Measurements from ENCODE around the gene AOC2.

The AOC2 gene

GRCh38 chr17:42804918-42805367 lies 39.4 kb upstream of the AOC2 start:
- H3K9me3 ChIP-seq, result no peaks in the 10 kb centered on the region
- H3K27ac ChIP-seq, result no peak overlapping the region
- H3K36me3 ChIP-seq, result peaks cover 21% of the 10 kb centered on the region

DNA sequence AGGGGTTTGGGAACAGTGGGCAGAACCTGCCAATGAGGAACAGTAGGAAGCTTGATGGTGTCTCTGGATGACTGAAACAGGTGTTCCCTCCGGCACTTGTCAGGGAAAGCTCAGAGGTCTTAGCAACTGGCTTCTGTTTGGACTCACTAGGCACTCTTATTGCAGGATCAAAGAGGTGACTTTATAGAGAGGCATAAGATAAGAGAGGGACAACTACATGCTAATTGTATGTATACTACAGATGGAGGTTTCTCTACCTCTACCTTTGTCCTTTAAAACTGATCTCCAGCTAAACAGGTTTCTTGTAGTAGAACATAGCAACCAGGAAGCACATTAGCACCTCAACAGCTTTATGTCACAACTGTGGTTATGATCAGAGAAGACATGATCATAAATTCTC lies 38.1 kb upstream of the AOC2 start:
- H3K27me3 ChIP-seq, result no peaks in the 10 kb centered on the region
- H3K27ac ChIP-seq, result no peak overlapping the region
- H3K4me2 ChIP-seq, result no peak overlapping the region
- no peak overlapping the region for H3K4me3 ChIP-seq
- H3K9ac ChIP-seq, result no peak overlapping the region
- H3K36me3 ChIP-seq, result peaks cover 34% of the 10 kb centered on the region
- H3K4me1 ChIP-seq, result no peaks in the 10 kb centered on the region
- no peaks in the 10 kb centered on the region for H3K9me3 ChIP-seq
- no peak for TF ChIP-seq Cebpa-rat (IDR thresholded peaks at IDR 0.05)
- no peaks in the 10 kb centered on the region for H4K20me1 ChIP-seq

More at GRCh38 chr17:42804918-42805367, 39.4 kb upstream of the AOC2 start:
- H3K4me3 ChIP-seq, result no peak overlapping the region
- no peaks in the 10 kb centered on the region for H3K4me1 ChIP-seq
- no peak overlapping the region for H3K4me2 ChIP-seq
- no peak overlapping the region for H3K9ac ChIP-seq
- no peaks in the 10 kb centered on the region for H3K27me3 ChIP-seq
- no peak for TF ChIP-seq Cebpa-rat (IDR thresholded peaks at IDR 0.05)
- H4K20me1 ChIP-seq, result no peaks in the 10 kb centered on the region

DNA sequence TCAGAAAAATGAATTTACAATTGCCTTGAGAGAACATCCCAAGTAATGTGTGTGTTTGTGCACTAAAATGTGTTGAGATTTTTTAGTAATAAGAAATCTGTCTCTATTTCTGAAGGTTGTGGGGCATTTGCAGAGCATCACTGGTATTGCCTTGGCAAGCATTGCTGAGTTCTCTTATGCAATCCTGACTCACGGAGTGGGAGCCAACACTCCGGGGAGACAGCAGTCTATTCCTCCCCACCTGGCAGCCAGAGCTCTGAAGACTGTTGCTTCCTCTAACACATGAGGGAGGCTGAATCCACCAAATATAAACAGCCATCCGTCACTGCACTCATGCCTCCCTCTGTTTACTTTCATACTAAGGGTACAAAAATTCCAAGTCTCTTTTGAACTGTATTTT lies 35.1 kb upstream of the AOC2 start:
- Histone ChIP-seq H4K20me1 (no peaks in the 10 kb centered on the region), H3K9me3 (no peaks in the 10 kb centered on the region), H3K4me1 (no peaks in the 10 kb centered on the region), H3K27ac (no peak overlapping the region), H3K4me3 (no peak overlapping the region), H3K9ac (no peak overlapping the region), H3K4me2 (no peak overlapping the region), H3K27me3 (no peaks in the 10 kb centered on the region), H3K36me3 (peaks cover 63% of the 10 kb centered on the region)
- TF ChIP-seq Cebpa-rat (IDR thresholded peaks at IDR 0.05), result no peak

DNA sequence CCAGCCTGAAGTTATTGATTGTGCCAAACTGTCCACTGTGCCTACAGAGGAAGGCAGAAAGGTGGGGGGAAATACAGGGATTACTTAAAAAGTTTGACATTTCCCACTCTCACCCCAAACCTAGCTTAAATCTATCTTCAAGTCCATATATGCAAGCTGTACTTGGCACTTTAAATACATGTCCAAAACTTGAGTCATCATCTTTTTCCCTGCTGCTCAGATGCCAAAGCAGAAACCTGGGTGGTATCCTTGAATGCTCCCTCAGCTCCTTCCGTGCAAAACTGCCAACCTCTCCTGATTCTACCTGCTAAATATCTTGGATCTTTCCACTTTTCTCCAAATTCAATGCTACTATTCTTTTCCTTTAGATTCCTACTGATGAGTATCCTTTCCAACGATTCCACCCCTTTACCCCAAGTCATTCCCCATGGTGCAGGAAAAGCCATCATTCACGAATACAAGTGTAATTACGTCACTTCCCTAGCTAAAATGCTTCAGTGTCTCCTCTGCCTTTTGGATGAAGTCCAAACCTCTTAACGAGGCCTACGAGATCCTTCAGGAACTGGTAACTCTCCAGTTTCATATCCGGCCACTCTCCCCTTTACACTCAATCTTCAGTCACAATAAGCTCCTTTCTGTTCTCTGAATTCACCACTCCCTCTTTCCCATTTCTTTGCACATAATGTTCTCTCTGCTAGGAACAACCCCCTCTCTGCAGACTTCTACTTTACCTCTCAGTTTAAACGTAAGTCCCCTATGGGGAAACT lies 29.6 kb upstream of the AOC2 start:
- H3K4me1 ChIP-seq, result no peaks in the 10 kb centered on the region
- no peaks in the 10 kb centered on the region for H3K9me3 ChIP-seq
- no peak overlapping the region for H3K9ac ChIP-seq
- no peak overlapping the region for H3K4me3 ChIP-seq
- TF ChIP-seq Cebpa-rat (IDR thresholded peaks at IDR 0.05), result no peak
- H3K27ac ChIP-seq, result no peak overlapping the region
- 0 out of 2 replicates have a peak, but pooled peaks cover 4% of the 10 kb centered on the region for H4K20me1 ChIP-seq
- no peak overlapping the region for H3K4me2 ChIP-seq
- H3K36me3 ChIP-seq, result peaks cover 99% of the 10 kb centered on the region
- H3K27me3 ChIP-seq, result no peaks in the 10 kb centered on the region

- H3K4me3 ChIP-seq, result no peak overlapping the region
- H3K27me3 ChIP-seq, result no peaks in the 10 kb centered on the region
- peaks cover 93% of the 10 kb centered on the region for H3K36me3 ChIP-seq
- no peak overlapping the region for H3K9ac ChIP-seq
- TF ChIP-seq Cebpa-rat (IDR thresholded peaks at IDR 0.05), result no peak
- H3K4me2 ChIP-seq, result no peak overlapping the region
- H3K9me3 ChIP-seq, result no peaks in the 10 kb centered on the region
- no peak overlapping the region for H3K27ac ChIP-seq
- H3K4me1 ChIP-seq, result peaks cover 7% of the 10 kb centered on the region
- H4K20me1 ChIP-seq, result 0 out of 2 replicates have a peak, but pooled peaks cover 4% of the 10 kb centered on the region
Observed at GRCh38 chr17:42817866-42818265, 26.5 kb upstream of the AOC2 start.

DNA sequence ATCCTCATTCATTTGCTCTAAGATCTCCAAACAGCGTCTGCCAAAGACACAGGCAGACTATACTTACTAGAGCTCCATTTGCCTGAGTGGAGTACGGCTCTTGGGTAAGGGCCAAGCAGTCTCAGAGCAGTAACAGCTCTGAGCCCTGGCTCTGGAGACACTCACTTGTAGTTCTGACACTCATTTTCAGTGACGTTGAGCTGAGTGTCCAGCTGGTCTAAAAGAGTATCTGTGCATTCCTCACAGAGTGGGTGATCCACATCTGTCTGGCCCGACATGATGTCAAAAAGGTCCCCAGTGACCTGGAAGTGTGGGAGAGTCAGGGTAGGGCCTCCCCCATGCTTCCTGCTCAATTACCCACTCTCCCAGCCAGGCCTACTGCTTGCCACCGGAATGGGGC lies 26.0 kb upstream of the AOC2 start:
- Histone ChIP-seq H3K4me1 (peaks cover 12% of the 10 kb centered on the region), H3K27ac (no peak overlapping the region), H3K4me2 (no peak overlapping the region), H3K9ac (no peak overlapping the region), H3K9me3 (no peaks in the 10 kb centered on the region), H3K36me3 (peaks cover 88% of the 10 kb centered on the region), H4K20me1 (0 out of 2 replicates have a peak, but pooled peaks cover 4% of the 10 kb centered on the region), H3K4me3 (no peak overlapping the region), H3K27me3 (no peaks in the 10 kb centered on the region)
- TF ChIP-seq Cebpa-rat (IDR thresholded peaks at IDR 0.05), result no peak

DNA sequence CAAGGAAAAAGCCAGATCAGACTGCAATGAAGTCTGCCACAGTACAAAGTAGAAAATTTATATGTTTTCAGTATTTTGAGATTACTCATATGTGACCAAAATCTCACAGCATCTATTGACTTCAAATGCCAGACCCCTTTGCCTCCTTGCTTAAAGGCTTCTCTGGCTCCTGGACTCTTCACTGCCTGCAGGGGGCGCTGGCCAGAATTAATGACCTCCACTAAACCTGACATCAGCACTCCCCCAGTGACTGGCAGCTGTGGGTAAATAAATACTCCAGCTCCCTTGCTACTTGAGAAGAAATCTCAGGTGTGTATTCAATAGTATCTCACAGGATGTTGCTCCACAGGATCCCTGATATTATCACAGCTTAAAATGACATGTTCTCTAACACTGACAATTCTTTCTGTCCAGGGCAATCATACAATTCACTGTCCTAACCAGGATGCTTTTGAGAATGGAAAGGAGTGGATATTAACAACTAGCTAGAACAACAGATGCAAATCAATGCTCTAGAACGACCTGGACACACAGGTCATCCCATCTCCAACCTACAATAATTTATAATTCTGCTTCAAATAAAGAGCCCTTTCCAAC lies 24.3 kb upstream of the AOC2 start:
- H4K20me1 ChIP-seq, result 0 out of 2 replicates have a peak, but pooled peaks cover 4% of the 10 kb centered on the region
- no peak overlapping the region for H3K27ac ChIP-seq
- H3K4me1 ChIP-seq, result peaks cover 21% of the 10 kb centered on the region
- no peak for TF ChIP-seq Cebpa-rat (IDR thresholded peaks at IDR 0.05)
- no peak overlapping the region for H3K4me2 ChIP-seq
- H3K4me3 ChIP-seq, result no peak overlapping the region
- peaks cover 71% of the 10 kb centered on the region for H3K36me3 ChIP-seq
- H3K9ac ChIP-seq, result no peak overlapping the region
- H3K9me3 ChIP-seq, result no peaks in the 10 kb centered on the region
- H3K27me3 ChIP-seq, result no peaks in the 10 kb centered on the region

DNA sequence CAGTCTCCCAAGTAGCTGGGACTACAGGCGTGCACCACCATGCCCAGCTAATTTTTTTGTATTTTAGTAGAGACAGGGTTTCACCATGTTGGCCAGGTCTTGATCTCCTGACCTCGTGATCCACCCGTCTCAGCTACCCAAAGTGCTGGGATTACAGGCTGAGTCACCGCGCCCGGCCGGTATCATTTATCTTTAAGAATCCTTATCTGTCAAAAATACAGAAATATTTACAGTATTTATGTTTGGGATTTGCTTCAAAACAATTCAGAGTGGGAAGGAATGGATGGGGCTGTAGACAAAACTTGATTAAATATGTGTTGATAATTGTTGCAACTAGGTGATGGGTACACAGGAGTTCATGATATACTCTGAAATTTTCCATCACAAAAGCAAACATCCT lies 23.2 kb upstream of the AOC2 start:
- Histone ChIP-seq H3K4me2 (no peak overlapping the region), H3K9ac (no peak overlapping the region), H3K27ac (no peak overlapping the region), H3K27me3 (no peaks in the 10 kb centered on the region), H3K4me3 (no peak overlapping the region), H4K20me1 (0 out of 2 replicates have a peak, but pooled peaks cover 4% of the 10 kb centered on the region), H3K9me3 (no peaks in the 10 kb centered on the region), H3K4me1 (peaks cover 21% of the 10 kb centered on the region), H3K36me3 (peaks cover 60% of the 10 kb centered on the region)
- TF ChIP-seq Cebpa-rat (IDR thresholded peaks at IDR 0.05), result no peak

- Histone ChIP-seq H3K27me3 (no peaks in the 10 kb centered on the region), H4K20me1 (no peaks in the 10 kb centered on the region), H3K9me3 (no peaks in the 10 kb centered on the region), H3K27ac (no peak overlapping the region), H3K9ac (no peak overlapping the region), H3K4me2 (no peak overlapping the region), H3K4me1 (peaks cover 28% of the 10 kb centered on the region), H3K4me3 (no peak overlapping the region), H3K36me3 (no peaks in the 10 kb centered on the region)
- TF ChIP-seq Cebpa-rat (IDR thresholded peaks at IDR 0.05), result no peak
Observed at GRCh38 chr17:42827472-42827871, 16.9 kb upstream of the AOC2 start.

GRCh38 chr17:42830971-42831370 lies 13.4 kb upstream of the AOC2 start:
- no peaks in the 10 kb centered on the region for H3K27me3 ChIP-seq

More at GRCh38 chr17:42830971-42831370, 13.4 kb upstream of the AOC2 start:
- Histone ChIP-seq H3K9ac (no peak overlapping the region), H3K9me3 (no peaks in the 10 kb centered on the region), H3K27ac (no peak overlapping the region), H4K20me1 (peaks cover 22% of the 10 kb centered on the region; the same call in 1 of the 2 replicates), H3K4me2 (no peak overlapping the region), H3K4me3 (no peak overlapping the region), H3K4me1 (peaks cover 26% of the 10 kb centered on the region), H3K36me3 (peaks cover 15% of the 10 kb centered on the region)
- no peak for TF ChIP-seq Cebpa-rat (IDR thresholded peaks at IDR 0.05)

All from BLaER1 (cell line).